ENCODE measurements around the gene RGS8.

RGS8 gene

DNA sequence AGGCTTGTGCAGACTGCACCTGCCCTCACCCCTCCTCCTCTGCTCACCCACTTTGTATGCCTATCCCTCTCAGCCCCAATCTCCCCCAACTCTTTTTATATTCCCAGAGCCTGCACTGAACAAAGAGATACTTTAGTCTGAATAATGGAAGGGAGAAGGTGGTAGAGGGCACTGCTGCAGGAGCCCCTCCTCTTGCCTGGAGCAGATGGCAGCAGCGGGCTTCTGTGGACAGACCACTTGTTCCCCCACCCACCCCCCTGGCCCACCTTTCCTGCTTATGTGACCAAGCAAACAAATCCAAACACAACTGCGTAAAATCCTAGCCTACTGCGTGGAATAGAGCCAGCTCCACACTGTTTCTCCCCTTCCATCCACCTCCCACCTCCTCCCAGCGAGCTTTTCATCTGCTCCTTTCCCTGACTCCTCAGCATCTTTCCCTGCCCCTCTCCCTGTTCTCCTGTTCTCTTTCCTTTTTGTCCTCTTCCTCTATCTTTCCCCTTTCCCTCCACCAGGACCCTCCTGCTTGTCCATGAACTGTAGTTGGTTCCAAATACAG, 27.5 kb downstream of the RGS8 start:
- H3K4me3 ChIP-seq (ENCODE audit: low read length): no peak overlapping the region
- TF ChIP-seq, protein P1, sequence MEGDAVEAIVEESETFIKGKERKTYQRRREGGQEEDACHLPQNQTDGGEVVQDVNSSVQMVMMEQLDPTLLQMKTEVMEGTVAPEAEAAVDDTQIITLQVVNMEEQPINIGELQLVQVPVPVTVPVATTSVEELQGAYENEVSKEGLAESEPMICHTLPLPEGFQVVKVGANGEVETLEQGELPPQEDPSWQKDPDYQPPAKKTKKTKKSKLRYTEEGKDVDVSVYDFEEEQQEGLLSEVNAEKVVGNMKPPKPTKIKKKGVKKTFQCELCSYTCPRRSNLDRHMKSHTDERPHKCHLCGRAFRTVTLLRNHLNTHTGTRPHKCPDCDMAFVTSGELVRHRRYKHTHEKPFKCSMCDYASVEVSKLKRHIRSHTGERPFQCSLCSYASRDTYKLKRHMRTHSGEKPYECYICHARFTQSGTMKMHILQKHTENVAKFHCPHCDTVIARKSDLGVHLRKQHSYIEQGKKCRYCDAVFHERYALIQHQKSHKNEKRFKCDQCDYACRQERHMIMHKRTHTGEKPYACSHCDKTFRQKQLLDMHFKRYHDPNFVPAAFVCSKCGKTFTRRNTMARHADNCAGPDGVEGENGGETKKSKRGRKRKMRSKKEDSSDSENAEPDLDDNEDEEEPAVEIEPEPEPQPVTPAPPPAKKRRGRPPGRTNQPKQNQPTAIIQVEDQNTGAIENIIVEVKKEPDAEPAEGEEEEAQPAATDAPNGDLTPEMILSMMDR (IDR thresholded peaks at IDR 0.05; ENCODE audit: insufficient read depth, low read depth, low read length, missing control alignments): no peak
- no peak for DNase-seq (ENCODE audit: low read depth)

GRCh38 chr1:182653986-182654385, 30.4 kb downstream of the RGS8 start:
- TF ChIP-seq, protein P1 (IDR thresholded peaks at IDR 0.05; ENCODE audit: insufficient read depth, low read depth, low read length, missing control alignments): no peak
- no peak overlapping the region for H3K4me3 ChIP-seq (ENCODE audit: low read length)
- no peak for DNase-seq (ENCODE audit: low read depth)

DNA sequence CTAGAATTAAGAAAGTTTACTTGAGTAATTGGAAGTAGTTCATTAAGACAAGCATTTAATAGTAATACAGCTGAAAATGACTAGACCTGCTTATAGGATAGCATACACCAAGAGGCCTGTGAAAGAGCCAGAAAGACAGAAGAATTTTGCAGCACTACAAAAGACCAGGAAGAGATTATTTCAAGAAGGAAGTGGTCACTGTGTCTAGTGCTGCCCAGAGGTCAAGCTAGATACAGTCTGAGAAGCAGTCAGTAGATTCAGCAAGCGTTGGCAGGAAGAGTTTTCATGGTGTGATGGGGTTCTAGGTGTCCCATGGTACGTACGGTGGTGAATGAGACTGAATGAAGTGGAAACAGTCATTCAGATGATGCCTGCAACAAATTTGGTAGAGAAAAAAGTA, 31.5 kb downstream of the RGS8 start:
- DNase-seq (ENCODE audit: low read depth): no peak
- TF ChIP-seq, protein P1 (IDR thresholded peaks at IDR 0.05; ENCODE audit: insufficient read depth, low read depth, low read length, missing control alignments): no peak
- no peak overlapping the region for H3K4me3 ChIP-seq (ENCODE audit: low read length)

- TF ChIP-seq, protein P1 (IDR thresholded peaks at IDR 0.05; ENCODE audit: insufficient read depth, low read depth, low read length, missing control alignments): no peak
- no peak overlapping the region for H3K4me3 ChIP-seq (ENCODE audit: low read length)
- no peak for DNase-seq (ENCODE audit: low read depth)
Measured at GRCh38 chr1:182651339-182651724, 33.1 kb downstream of the RGS8 start.

GRCh38 chr1:182650678-182651338, 33.6 kb downstream of the RGS8 start:
- TF ChIP-seq, protein P1 (IDR thresholded peaks at IDR 0.05; ENCODE audit: insufficient read depth, low read depth, low read length, missing control alignments): no peak
- no peak overlapping the region for H3K4me3 ChIP-seq (ENCODE audit: low read length)
- DNase-seq (ENCODE audit: low read depth): no peak

GRCh38 chr1:182649041-182649440, 35.3 kb downstream of the RGS8 start:
- TF ChIP-seq, protein P1 (IDR thresholded peaks at IDR 0.05; ENCODE audit: insufficient read depth, low read depth, low read length, missing control alignments): no peak
- H3K4me3 ChIP-seq (ENCODE audit: low read length): no peak overlapping the region
- no peak for DNase-seq (ENCODE audit: low read depth)

DNA sequence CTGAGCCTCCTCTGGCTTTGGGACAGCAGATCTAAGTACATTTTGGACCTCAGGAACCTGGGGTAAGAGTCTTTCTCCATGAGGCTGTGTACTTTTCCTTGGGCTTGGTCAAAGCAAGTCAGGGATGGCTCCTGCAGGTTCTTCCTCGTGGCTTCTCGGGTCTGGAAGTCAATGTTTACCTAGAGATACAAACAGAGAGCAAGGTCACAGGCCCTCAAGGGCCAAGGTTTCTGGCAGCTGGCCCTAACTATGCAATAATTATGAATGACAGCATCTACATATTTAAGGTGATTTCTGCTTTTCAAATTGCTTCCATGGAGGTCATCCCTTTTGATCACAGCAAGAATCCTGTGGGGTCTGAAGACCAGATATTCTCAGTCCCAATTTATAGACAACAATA, 37.6 kb downstream of the RGS8 start:
- TF ChIP-seq, protein P1 (IDR thresholded peaks at IDR 0.05; ENCODE audit: insufficient read depth, low read depth, low read length, missing control alignments): no peak
- no peak overlapping the region for H3K4me3 ChIP-seq (ENCODE audit: low read length)
- DNase-seq (ENCODE audit: low read depth): no peak

All from epithelial cell of esophagus (primary cell).